Measurements from ENCODE around the gene ENTR1. TPM values are rescaled to one million over a fixed set of nuclear protein-coding genes. Genes with fewer than 3 reads are reported as not detected.
A peak's percentile ranks its signal among the peaks of the same experiment; 100 is the strongest.

ENTR1 gene
- total RNA-seq, 5 donors from 2014 or later (not counting 1 experiment from before 2014, with no cell fraction given) = 57.7 to 103 (median 95.6) TPM

- H3K27me3 ChIP-seq (replicated peaks in 1 of 2; ENCODE audit: control insufficient read depth in 2 of 2, extremely low read depth in 1 of 2, insufficient read depth in 2 of 2, low read length in 1 of 2) = no peaks in the 10 kb centered on the region
- Mint-ChIP-seq H3K9me3 (no peaks in the 10 kb centered on the region), H3K36me3 (peaks cover 16% of the 10 kb centered on the region), H3K27ac (peak overlapping the region; percentile 34 to 93), H3K27me3 (no peaks in the 10 kb centered on the region), H3K4me3 (peak overlapping the region in 1 of 3 donors; percentile 77), H3K4me1 (peaks cover 52 to 70% (median 53%) of the 10 kb centered on the region in 3 donors)
- H3K36me3 ChIP-seq (ENCODE audit: control insufficient read depth in 2 of 2, extremely low read depth in 1 of 2, insufficient read depth in 1 of 2, low read length in 1 of 2) = peaks cover 11 to 31% of the 10 kb centered on the region in 2 donors
- ChIA-PET CTCF (no interaction called here), POLR2A (no interaction called here)
- ATAC-seq (replicated peaks in 1 of 4) = no peak
- H3K27ac ChIP-seq (ENCODE audit: low read length) = peak overlapping the region; percentile 82
- H3K9me3 ChIP-seq = no peaks in the 10 kb centered on the region
- WGBS (ENCODE audit: insufficient coverage) = no CpG with 5 or more reads among the region's 7 CpGs
- DNase-seq = no peak
- peaks cover 15 to 79% of the 10 kb centered on the region in 2 experiments for H3K4me1 ChIP-seq (ENCODE audit: control insufficient read depth in 1 of 2, extremely low read depth in 1 of 2, insufficient read depth in 2 of 2, low read length in 2 of 2)
- H3K4me3 ChIP-seq (ENCODE audit: control insufficient read depth in 1 of 2, extremely low read depth in 1 of 2, low read length in 1 of 2) = no peak overlapping the region
Observed at GRCh38 chr9:136405481-136405880, 4.9 kb downstream of the ENTR1 start.

GRCh38 chr9:136404801-136405136 lies 5.6 kb downstream of the ENTR1 start:
- H3K4me3 ChIP-seq (ENCODE audit: control insufficient read depth in 1 of 2, extremely low read depth in 1 of 2, low read length in 1 of 2) = peak overlapping the region in 1 of 2 donors; percentile 12
- 52% methylated on average over 12 of the region's 14 CpGs for WGBS (ENCODE audit: insufficient coverage)
- peak overlapping the region; percentile 88 to 93 for H3K27ac Mint-ChIP-seq
- peak overlapping the region in 2 of 3 donors; percentile 24 to 77 for H3K4me3 Mint-ChIP-seq
- H3K9me3 Mint-ChIP-seq = no peaks in the 10 kb centered on the region
- ChIA-PET CTCF (no interaction called here), POLR2A (no interaction called here)
- peak overlapping the region; percentile 82 for H3K27ac ChIP-seq (ENCODE audit: low read length)
- peaks cover 51 to 70% (median 51%) of the 10 kb centered on the region in 3 donors for H3K4me1 Mint-ChIP-seq
- ATAC-seq (replicated peaks in 1 of 4) = no peak
- H3K9me3 ChIP-seq = no peaks in the 10 kb centered on the region
- H3K27me3 ChIP-seq (replicated peaks in 1 of 2; ENCODE audit: control insufficient read depth in 2 of 2, extremely low read depth in 1 of 2, insufficient read depth in 2 of 2, low read length in 1 of 2) = no peaks in the 10 kb centered on the region
- peaks cover 16% of the 10 kb centered on the region for H3K36me3 Mint-ChIP-seq
- peaks cover 15 to 79% of the 10 kb centered on the region in 2 experiments for H3K4me1 ChIP-seq (ENCODE audit: control insufficient read depth in 1 of 2, extremely low read depth in 1 of 2, insufficient read depth in 2 of 2, low read length in 2 of 2)
- peaks cover 11 to 31% of the 10 kb centered on the region in 2 donors for H3K36me3 ChIP-seq (ENCODE audit: control insufficient read depth in 2 of 2, extremely low read depth in 1 of 2, insufficient read depth in 1 of 2, low read length in 1 of 2)
- no peaks in the 10 kb centered on the region for H3K27me3 Mint-ChIP-seq
- no peak for DNase-seq

GRCh38 chr9:136403915-136404800 lies 6.3 kb downstream of the ENTR1 start:
- Histone ChIP-seq H3K36me3 (ENCODE audit: control insufficient read depth in 2 of 2, extremely low read depth in 1 of 2, insufficient read depth in 1 of 2, low read length in 1 of 2) (peaks cover 11 to 31% of the 10 kb centered on the region in 2 donors), H3K4me1 (ENCODE audit: control insufficient read depth in 1 of 2, extremely low read depth in 1 of 2, insufficient read depth in 2 of 2, low read length in 2 of 2) (peaks cover 17 to 77% of the 10 kb centered on the region in 2 experiments), H3K4me3 (ENCODE audit: control insufficient read depth in 1 of 2, extremely low read depth in 1 of 2, low read length in 1 of 2) (peak overlapping the region in 1 of 2 donors; percentile 12), H3K27me3 (replicated peaks in 1 of 2; ENCODE audit: control insufficient read depth in 2 of 2, extremely low read depth in 1 of 2, insufficient read depth in 2 of 2, low read length in 1 of 2) (no peaks in the 10 kb centered on the region), H3K9me3 (no peaks in the 10 kb centered on the region), H3K27ac (ENCODE audit: low read length) (peak overlapping the region; percentile 82)
- DNase-seq = peak in 8 of 35 experiments; percentile 15 to 71 (median 19)
- ChIA-PET POLR2A (no interaction called here), CTCF (no interaction called here)
- ATAC-seq (replicated peaks in 1 of 4) = peak in 2 of 4 experiments; percentile 8 to 11
- peaks cover 17% of the 10 kb centered on the region for H3K36me3 Mint-ChIP-seq
- no peaks in the 10 kb centered on the region for H3K9me3 Mint-ChIP-seq
- no peaks in the 10 kb centered on the region for H3K27me3 Mint-ChIP-seq
- WGBS (ENCODE audit: insufficient coverage) = 42% methylated on average over 31 of the region's 32 CpGs
- H3K27ac Mint-ChIP-seq = peak overlapping the region; percentile 88 to 93
- peak overlapping the region; percentile 50 to 77 (median 64) for H3K4me3 Mint-ChIP-seq
- peaks cover 47 to 66% (median 48%) of the 10 kb centered on the region in 3 donors for H3K4me1 Mint-ChIP-seq

GRCh38 chr9:136403538-136403914 lies 6.9 kb downstream of the ENTR1 start:
- Histone ChIP-seq H3K36me3 (ENCODE audit: control insufficient read depth in 2 of 2, extremely low read depth in 1 of 2, insufficient read depth in 1 of 2, low read length in 1 of 2) (peaks cover 11 to 31% of the 10 kb centered on the region in 2 donors), H3K27me3 (replicated peaks in 1 of 2; ENCODE audit: control insufficient read depth in 2 of 2, extremely low read depth in 1 of 2, insufficient read depth in 2 of 2, low read length in 1 of 2) (no peaks in the 10 kb centered on the region), H3K4me3 (ENCODE audit: control insufficient read depth in 1 of 2, extremely low read depth in 1 of 2, low read length in 1 of 2) (peak overlapping the region in 1 of 2 donors; percentile 11), H3K27ac (ENCODE audit: low read length) (peak overlapping the region; percentile 82), H3K4me1 (ENCODE audit: control insufficient read depth in 1 of 2, extremely low read depth in 1 of 2, insufficient read depth in 2 of 2, low read length in 2 of 2) (peaks cover 19 to 77% of the 10 kb centered on the region in 2 experiments), H3K9me3 (no peaks in the 10 kb centered on the region)
- peak; percentile 80 to 85 (median 82) for ATAC-seq (replicated peaks in 1 of 4)
- CTCF ChIA-PET = no interaction called here
- H3K9me3 Mint-ChIP-seq = no peaks in the 10 kb centered on the region
- peaks cover 47 to 66% (median 48%) of the 10 kb centered on the region in 3 donors for H3K4me1 Mint-ChIP-seq
- peaks cover 15% of the 10 kb centered on the region for H3K36me3 Mint-ChIP-seq
- peak overlapping the region; percentile 88 to 93 for H3K27ac Mint-ChIP-seq
- peak overlapping the region; percentile 50 to 77 (median 64) for H3K4me3 Mint-ChIP-seq
- DNase-seq = peak; percentile 35 to 90 (median 67)
- WGBS (ENCODE audit: insufficient coverage) = 15% methylated on average over 3 of the region's 5 CpGs
- POLR2A ChIA-PET = no interaction called here
- H3K27me3 Mint-ChIP-seq = no peaks in the 10 kb centered on the region

- POLR2A ChIA-PET = interaction anchor here in 1 of 2 donors (0.6 kb wide), 2 partner anchors 9 to 62 kb away, joined by 3 to 8 read pairs; no protein-coding TSS in a partner anchor
- H3K9me3 ChIP-seq = no peaks in the 10 kb centered on the region
- H3K27ac ChIP-seq (ENCODE audit: low read length) = no peak overlapping the region
- Mint-ChIP-seq H3K4me1 (peaks cover 37 to 65% (median 47%) of the 10 kb centered on the region in 3 donors), H3K4me3 (peak overlapping the region in 1 of 3 donors; percentile 35), H3K36me3 (peaks cover 10% of the 10 kb centered on the region), H3K27me3 (no peaks in the 10 kb centered on the region), H3K9me3 (no peaks in the 10 kb centered on the region), H3K27ac (peak overlapping the region in 1 of 2 donors; percentile 76)
- no peaks in the 10 kb centered on the region for H3K27me3 ChIP-seq (replicated peaks in 1 of 2; ENCODE audit: control insufficient read depth in 2 of 2, extremely low read depth in 1 of 2, insufficient read depth in 2 of 2, low read length in 1 of 2)
- CTCF ChIA-PET = no interaction called here
- no peak overlapping the region for H3K4me3 ChIP-seq (ENCODE audit: control insufficient read depth in 1 of 2, extremely low read depth in 1 of 2, low read length in 1 of 2)
- ATAC-seq (replicated peaks in 1 of 4) (no peak), DNase-seq (no peak)
- H3K36me3 ChIP-seq (ENCODE audit: control insufficient read depth in 2 of 2, extremely low read depth in 1 of 2, insufficient read depth in 1 of 2, low read length in 1 of 2) = peaks cover 10 to 30% of the 10 kb centered on the region in 2 donors
- H3K4me1 ChIP-seq (ENCODE audit: control insufficient read depth in 1 of 2, extremely low read depth in 1 of 2, insufficient read depth in 2 of 2, low read length in 2 of 2) = peaks cover 19 to 74% of the 10 kb centered on the region in 2 experiments
- 96% methylated on average over 12 of the region's 13 CpGs for WGBS (ENCODE audit: insufficient coverage)
Observed at GRCh38 chr9:136402067-136402466, 8.3 kb downstream of the ENTR1 start.

GRCh38 chr9:136401173-136401922 lies 9.1 kb downstream of the ENTR1 start:
- peaks cover 37 to 62% (median 48%) of the 10 kb centered on the region in 3 donors for H3K4me1 Mint-ChIP-seq
- no peak for DNase-seq
- H3K4me3 ChIP-seq (ENCODE audit: control insufficient read depth in 1 of 2, extremely low read depth in 1 of 2, low read length in 1 of 2) = no peak overlapping the region
- peak overlapping the region in 2 of 3 donors; percentile 21 to 31 for H3K4me3 Mint-ChIP-seq
- ChIA-PET POLR2A (interaction anchor here in 1 of 2 donors (0.7 kb wide), 1 partner anchor 10 kb away, joined by 3 read pairs; no protein-coding TSS in a partner anchor), CTCF (interaction anchor here in 1 of 2 donors (0.6 to 1.5 kb wide), 2 partner anchors 9 to 64 kb away, joined by 3 to 5 read pairs; partner anchors contain the start of genes ENTR1 and PMPCA)
- H3K4me1 ChIP-seq (ENCODE audit: control insufficient read depth in 1 of 2, extremely low read depth in 1 of 2, insufficient read depth in 2 of 2, low read length in 2 of 2) = peaks cover 19 to 70% of the 10 kb centered on the region in 2 experiments
- peaks cover 13% of the 10 kb centered on the region for H3K36me3 Mint-ChIP-seq
- peaks cover 4 to 31% of the 10 kb centered on the region in 2 donors for H3K36me3 ChIP-seq (ENCODE audit: control insufficient read depth in 2 of 2, extremely low read depth in 1 of 2, insufficient read depth in 1 of 2, low read length in 1 of 2)
- no peaks in the 10 kb centered on the region for H3K27me3 Mint-ChIP-seq
- no peaks in the 10 kb centered on the region for H3K9me3 Mint-ChIP-seq
- no peak for ATAC-seq (replicated peaks in 1 of 4)
- 97% methylated on average over 13 of the region's 18 CpGs for WGBS (ENCODE audit: insufficient coverage)
- no peak overlapping the region for H3K27ac ChIP-seq (ENCODE audit: low read length)
- H3K27ac Mint-ChIP-seq = peak overlapping the region; percentile 15 to 68
- H3K9me3 ChIP-seq = no peaks in the 10 kb centered on the region
- H3K27me3 ChIP-seq (replicated peaks in 1 of 2; ENCODE audit: control insufficient read depth in 2 of 2, extremely low read depth in 1 of 2, insufficient read depth in 2 of 2, low read length in 1 of 2) = no peaks in the 10 kb centered on the region
